Stimulated activated naive CD4-positive, alpha-beta T cell treated with Interleukin-2 at 50 U/mL for 16 hours (primary cell): ENCODE data around the gene SEPTIN5.

ENCODE experiments used
- DNase-seq: peaks from one replicate; lab custom pipeline; 2025; lab: John Stamatoyannopoulos, UW

SEPTIN5 gene

GRCh38 chr22:19705181-19705934 is 8.9 kb upstream of the SEPTIN5 start:
- no peak for DNase-seq

GRCh38 chr22:19706661-19707151 is 7.6 kb upstream of the SEPTIN5 start:
- no peak for DNase-seq

GRCh38 chr22:19707347-19708290 is 6.7 kb upstream of the SEPTIN5 start:
- DNase-seq = no peak

GRCh38 chr22:19708321-19709011 is 5.8 kb upstream of the SEPTIN5 start:
- DNase-seq = no peak

GRCh38 chr22:19709063-19709769 is 5.1 kb upstream of the SEPTIN5 start:
- no peak for DNase-seq

GRCh38 chr22:19710020-19710768 is 4.1 kb upstream of the SEPTIN5 start:
- no peak for DNase-seq

- no peak for DNase-seq
Measured at GRCh38 chr22:19710769-19711106, 3.6 kb upstream of the SEPTIN5 start.

- DNase-seq = no peak
Measured at GRCh38 chr22:19713245-19713644, 1.1 kb upstream of the SEPTIN5 start.

- DNase-seq = no peak
Measured at GRCh38 chr22:19713650-19714311, 522 bp upstream of the SEPTIN5 start.

- no peak for DNase-seq
Measured at GRCh38 chr22:19715188-19715930, 1.1 kb downstream of the SEPTIN5 start.

- no peak for DNase-seq
Measured at GRCh38 chr22:19716041-19716828, 1.9 kb downstream of the SEPTIN5 start.

GRCh38 chr22:19716829-19717105 is 2.5 kb downstream of the SEPTIN5 start:
- no peak for DNase-seq

GRCh38 chr22:19717181-19717580 is 2.9 kb downstream of the SEPTIN5 start:
- DNase-seq = no peak

GRCh38 chr22:19717691-19718455 is 3.6 kb downstream of the SEPTIN5 start:
- peak; percentile 72 for DNase-seq

GRCh38 chr22:19718456-19719049 is 4.2 kb downstream of the SEPTIN5 start:
- DNase-seq = no peak

- no peak for DNase-seq
Measured at GRCh38 chr22:19719050-19719482, 4.8 kb downstream of the SEPTIN5 start.

GRCh38 chr22:19719488-19720021 is 5.3 kb downstream of the SEPTIN5 start:
- DNase-seq = no peak
